Kidney tubule cell (primary cell): ENCODE measurements around the gene RAB38.

Source experiments
- DNase-seq: peaks from one replicate; pipeline ENCODE4 v3.0.0-alpha.2; 2018; ENCODE audit warnings: low spot score

Gene RAB38

GRCh38 chr11:88174709-88175568 is at the start of gene RAB38:
RAB38 (minus strand) TSS chr11:88175443; CDS start chr11:88175384, 59 bp downstream.
- DNase-seq = peak; percentile 86

- no peak for DNase-seq
These were observed 38.2 kb upstream of the RAB38 start for GRCh38 chr11:88213406-88213805.

- DNase-seq = no peak
These were observed 37.1 kb upstream of the RAB38 start for GRCh38 chr11:88212300-88212699.

- no peak for DNase-seq
These were observed 33.5 kb upstream of the RAB38 start for GRCh38 chr11:88208745-88209144.

GRCh38 chr11:88206751-88207150 is 31.5 kb upstream of the RAB38 start:
- peak; percentile 52 for DNase-seq

- peak; percentile 7 for DNase-seq
These were observed 29.1 kb upstream of the RAB38 start for GRCh38 chr11:88204353-88204752.

- DNase-seq = no peak
These were observed 28.4 kb upstream of the RAB38 start for GRCh38 chr11:88203604-88204003.

- no peak for DNase-seq
These were observed 27.3 kb upstream of the RAB38 start for GRCh38 chr11:88202498-88202897.

- no peak for DNase-seq
These were observed 21.1 kb upstream of the RAB38 start for GRCh38 chr11:88196393-88196792.

GRCh38 chr11:88195908-88196307 is 20.7 kb upstream of the RAB38 start:
- no peak for DNase-seq

- DNase-seq = no peak
These were observed 19.7 kb upstream of the RAB38 start for GRCh38 chr11:88194990-88195389.

- DNase-seq = no peak
These were observed 18.0 kb upstream of the RAB38 start for GRCh38 chr11:88193278-88193677.

- no peak for DNase-seq
These were observed 13.7 kb upstream of the RAB38 start for GRCh38 chr11:88188932-88189253.

- no peak for DNase-seq
These were observed 13.1 kb upstream of the RAB38 start for GRCh38 chr11:88188251-88188931.

- DNase-seq = no peak
These were observed 8.0 kb upstream of the RAB38 start for GRCh38 chr11:88183233-88183632.

GRCh38 chr11:88181776-88182175 is 6.5 kb upstream of the RAB38 start:
- DNase-seq = no peak

- DNase-seq = peak; percentile 23
These were observed 4.9 kb upstream of the RAB38 start for GRCh38 chr11:88179971-88180629.

GRCh38 chr11:88179141-88179540 is 3.9 kb upstream of the RAB38 start:
- DNase-seq = peak; percentile 92

- DNase-seq = peak; percentile 42
These were observed 2.9 kb upstream of the RAB38 start for GRCh38 chr11:88178191-88178590.

GRCh38 chr11:88175569-88176075 is 379 bp upstream of the RAB38 start:
- DNase-seq = no peak

- no peak for DNase-seq
These were observed 1.3 kb downstream of the RAB38 start for GRCh38 chr11:88173956-88174355.

GRCh38 chr11:88171982-88172381 is 3.3 kb downstream of the RAB38 start:
- no peak for DNase-seq

GRCh38 chr11:88170673-88171072 is 4.6 kb downstream of the RAB38 start:
- no peak for DNase-seq
